ENCODE data around the gene SRF. TPM values are rescaled to one million over a fixed set of nuclear protein-coding genes. Genes with fewer than 3 reads are reported as not detected.

The SRF gene
- total RNA-seq, 1 experiment from 2014 or later: 46.2 TPM

- TF ChIP-seq ZNF219 (CRISPR knock-in tag; IDR thresholded peaks at IDR 0.05; ENCODE audit: borderline replicate concordance) (no peak), MLX (CRISPR knock-in tag; IDR thresholded peaks at IDR 0.05) (no peak), ZNF263 (CRISPR knock-in tag; IDR thresholded peaks at IDR 0.05; ENCODE audit: low read depth) (no peak), MXD4 (CRISPR knock-in tag; IDR thresholded peaks at IDR 0.05; ENCODE audit: borderline replicate concordance) (no peak), CREM (CRISPR knock-in tag; IDR thresholded peaks at IDR 0.05) (no peak), ZNF281 (CRISPR knock-in tag; IDR thresholded peaks at IDR 0.05) (no peak), TCF7 (CRISPR knock-in tag; IDR thresholded peaks at IDR 0.05; ENCODE audit: low read depth) (no peak), FOXP1 (CRISPR knock-in tag; IDR thresholded peaks at IDR 0.05; ENCODE audit: borderline replicate concordance) (no peak)
- CTCF ChIA-PET: interaction anchor here (1.3 kb wide), 1 partner anchor 29 kb away, joined by 3 read pairs; the partner anchor contains the start of gene DNPH1
- Mint-ChIP-seq H3K9me3 (no peaks in the 10 kb centered on the region), H3K4me3 (no peak overlapping the region), H3K27me3 (ENCODE audit: low read depth) (no peaks in the 10 kb centered on the region), H3K4me1 (no peaks in the 10 kb centered on the region), H3K27ac (peak overlapping the region; percentile 20), H3K36me3 (no peaks in the 10 kb centered on the region)
- DNase-seq (ENCODE audit: low spot score): no peak
- no peak for ATAC-seq
- POLR2A ChIA-PET: no interaction called here
Measured at GRCh38 chr6:43199912-43200311, 28.8 kb downstream of the SRF start.

DNA sequence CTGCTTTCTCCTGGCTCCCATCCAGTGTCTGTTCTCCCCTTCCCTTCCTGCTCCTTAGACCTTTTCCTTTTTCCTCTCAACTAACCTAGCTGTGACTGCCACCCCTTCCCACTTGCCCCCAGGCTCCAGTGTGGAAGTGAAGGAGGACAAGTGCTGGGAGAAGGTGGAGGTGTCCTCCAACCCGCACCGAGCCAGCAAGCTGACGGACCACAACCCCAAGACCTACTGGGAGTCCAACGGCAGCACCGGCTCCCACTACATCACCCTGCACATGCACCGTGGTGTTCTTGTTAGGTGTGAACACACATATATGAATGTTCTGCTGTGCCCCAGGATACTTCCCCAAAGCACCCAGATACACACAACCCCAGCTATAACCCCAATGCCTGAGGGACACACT lies 29.5 kb downstream of the SRF start:
- Mint-ChIP-seq H3K4me3 (no peak overlapping the region), H3K9me3 (no peaks in the 10 kb centered on the region), H3K36me3 (no peaks in the 10 kb centered on the region), H3K27ac (no peak overlapping the region), H3K27me3 (ENCODE audit: low read depth) (no peaks in the 10 kb centered on the region), H3K4me1 (no peaks in the 10 kb centered on the region)
- POLR2A ChIA-PET: no interaction called here
- CTCF ChIA-PET: interaction anchor here (1.3 kb wide), 1 partner anchor 29 kb away, joined by 3 read pairs; the partner anchor contains the start of gene DNPH1
- no peak for DNase-seq (ENCODE audit: low spot score)
- TF ChIP-seq JAZF1 (CRISPR knock-in tag; IDR thresholded peaks at IDR 0.05) (no peak), ZNF263 (CRISPR knock-in tag; IDR thresholded peaks at IDR 0.05; ENCODE audit: low read depth) (no peak), CREB1 (CRISPR knock-in tag; IDR thresholded peaks at IDR 0.05) (no peak), OVOL2 (CRISPR knock-in tag; IDR thresholded peaks at IDR 0.05; ENCODE audit: borderline replicate concordance) (no peak), ZNF425 (CRISPR knock-in tag; conservative IDR thresholded peaks at IDR 0.05) (no peak), NFATC4 (CRISPR knock-in tag; IDR thresholded peaks at IDR 0.05) (no peak), CREM (CRISPR knock-in tag; IDR thresholded peaks at IDR 0.05) (no peak), ATF3 (CRISPR knock-in tag; conservative IDR thresholded peaks at IDR 0.05) (no peak), AFF4 (CRISPR knock-in tag; IDR thresholded peaks at IDR 0.05; ENCODE audit: borderline replicate concordance) (no peak), HMGA2 (CRISPR knock-in tag; IDR thresholded peaks at IDR 0.05) (no peak), CBFB (CRISPR knock-in tag; IDR thresholded peaks at IDR 0.05; ENCODE audit: low read depth) (no peak), SMAD4 (CRISPR knock-in tag; IDR thresholded peaks at IDR 0.05) (no peak), NR3C1 (CRISPR knock-in tag; conservative IDR thresholded peaks at IDR 0.05; ENCODE audit: low read depth) (no peak)
- ATAC-seq: no peak

All from WTC11 (cell line).